OCI-LY1 (cell line): ENCODE results near the gene PPP1R12A.

ENCODE experiments used
- EZH2 ChIP-seq: fragments of 200-600 bp; sonication (generic), shearing (Covaris generic); IDR thresholded peaks from 2 replicates; pipeline ENCODE4 v1.8.0; 2017; ENCODE audit warnings: borderline replicate concordance, mixed run types, mild to moderate bottlenecking, antibody characterized with exemption, low read length, moderate library complexity, mixed read lengths
- TF ChIP-seq, protein P1 (sequence below): fragments of 200-600 bp; sonication (generic), shearing (Covaris generic); IDR thresholded peaks from 2 replicates; pipeline ENCODE4 v1.5.1; 2017; ENCODE audit warnings: mild to moderate bottlenecking, antibody characterized with exemption, low read length, moderate library complexity, mixed read lengths

DNA sequence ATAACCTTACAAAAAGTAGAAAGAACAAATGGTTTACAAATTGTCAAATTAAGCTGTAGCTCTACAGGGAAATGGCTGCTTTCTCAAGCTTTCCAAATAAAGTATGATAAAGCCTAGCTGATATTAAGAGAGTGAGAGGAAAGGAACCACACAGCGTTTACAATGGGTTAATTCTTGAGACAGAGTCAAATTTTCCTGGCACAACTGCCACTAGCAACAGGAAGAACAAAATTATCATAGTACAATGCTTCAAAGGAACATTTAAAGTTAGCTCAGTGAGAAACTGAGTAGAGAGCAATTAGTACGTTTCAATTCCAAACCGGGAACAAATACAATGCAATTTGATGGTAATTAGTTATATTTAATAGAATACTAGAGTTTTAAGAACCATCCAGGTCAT lies 116.0 kb downstream of the PPP1R12A start:
- TF ChIP-seq, protein P1, sequence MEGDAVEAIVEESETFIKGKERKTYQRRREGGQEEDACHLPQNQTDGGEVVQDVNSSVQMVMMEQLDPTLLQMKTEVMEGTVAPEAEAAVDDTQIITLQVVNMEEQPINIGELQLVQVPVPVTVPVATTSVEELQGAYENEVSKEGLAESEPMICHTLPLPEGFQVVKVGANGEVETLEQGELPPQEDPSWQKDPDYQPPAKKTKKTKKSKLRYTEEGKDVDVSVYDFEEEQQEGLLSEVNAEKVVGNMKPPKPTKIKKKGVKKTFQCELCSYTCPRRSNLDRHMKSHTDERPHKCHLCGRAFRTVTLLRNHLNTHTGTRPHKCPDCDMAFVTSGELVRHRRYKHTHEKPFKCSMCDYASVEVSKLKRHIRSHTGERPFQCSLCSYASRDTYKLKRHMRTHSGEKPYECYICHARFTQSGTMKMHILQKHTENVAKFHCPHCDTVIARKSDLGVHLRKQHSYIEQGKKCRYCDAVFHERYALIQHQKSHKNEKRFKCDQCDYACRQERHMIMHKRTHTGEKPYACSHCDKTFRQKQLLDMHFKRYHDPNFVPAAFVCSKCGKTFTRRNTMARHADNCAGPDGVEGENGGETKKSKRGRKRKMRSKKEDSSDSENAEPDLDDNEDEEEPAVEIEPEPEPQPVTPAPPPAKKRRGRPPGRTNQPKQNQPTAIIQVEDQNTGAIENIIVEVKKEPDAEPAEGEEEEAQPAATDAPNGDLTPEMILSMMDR: no peak
- no peak for TF ChIP-seq EZH2
